ENCODE results near the gene USB1. TPM values are rescaled to one million over a fixed set of nuclear protein-coding genes. Genes with fewer than 3 reads are reported as not detected.

The USB1 gene
- total and polyA plus RNA-seq, 2 experiments from 2014 or later: 7.6 to 48.4 TPM

DNA sequence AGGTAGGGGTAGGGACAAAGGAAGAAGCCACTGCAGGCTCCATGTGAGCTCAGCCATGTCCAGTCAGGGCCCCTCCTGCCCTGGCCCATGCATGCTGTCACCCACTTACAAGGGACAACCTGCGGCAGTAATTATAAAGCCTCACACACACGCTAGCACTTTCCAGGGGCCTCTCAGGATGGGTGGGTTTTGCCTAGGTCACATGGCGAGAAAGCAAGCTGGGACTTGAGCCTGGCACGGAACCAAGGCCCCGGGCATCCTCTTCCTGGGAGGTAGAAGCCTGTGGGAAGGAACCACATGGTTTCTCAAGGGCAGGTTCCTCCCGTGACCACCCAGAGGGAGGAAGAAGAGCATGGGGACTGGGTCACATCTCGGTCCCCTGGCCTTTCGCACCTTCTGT, 7.8 kb upstream of the USB1 start:
- Histone ChIP-seq H3K27me3 (replicated peaks; ENCODE audit: insufficient read depth) (no peaks in the 10 kb centered on the region), H3K4me3 (no peak overlapping the region), H2AFZ (no peak overlapping the region), H3K4me2 (ENCODE audit: unreplicated experiment) (no peak overlapping the region), H3K9ac (no peak overlapping the region), H3K4me1 (ENCODE audit: insufficient read depth) (no peaks in the 10 kb centered on the region), H4K20me1 (ENCODE audit: insufficient read depth) (no peaks in the 10 kb centered on the region), H3K36me3 (ENCODE audit: low read depth) (no peaks in the 10 kb centered on the region; the same call in 1 of the 2 replicates), H3K9me2 (ENCODE audit: insufficient read depth) (no peaks in the 10 kb centered on the region), H3K9me3 (ENCODE audit: low read depth) (no peaks in the 10 kb centered on the region), H3F3A (ENCODE audit: insufficient read depth) (no peaks in the 10 kb centered on the region), H3K27ac (no peak overlapping the region), H3K79me2 (ENCODE audit: insufficient read depth) (no peaks in the 10 kb centered on the region)
- TF ChIP-seq EZH2 (IDR thresholded peaks at IDR 0.05; ENCODE audit: insufficient read depth, poor library complexity, severe bottlenecking) (no peak), EZH2phosphoT487 (IDR thresholded peaks at IDR 0.05; ENCODE audit: insufficient read depth, low read depth) (no peak)
- no peak for DNase-seq
- in situ Hi-C loops (cut with MboI): no loop called here
- WGBS, 2 experiments (ENCODE audit: low coverage in 1 of 2, low lambda C conversion rate in 2 of 2, missing lambda C conversion rate in 2 of 2): 87 to 90% methylated on average over 8 of the region's 8 CpGs

DNA sequence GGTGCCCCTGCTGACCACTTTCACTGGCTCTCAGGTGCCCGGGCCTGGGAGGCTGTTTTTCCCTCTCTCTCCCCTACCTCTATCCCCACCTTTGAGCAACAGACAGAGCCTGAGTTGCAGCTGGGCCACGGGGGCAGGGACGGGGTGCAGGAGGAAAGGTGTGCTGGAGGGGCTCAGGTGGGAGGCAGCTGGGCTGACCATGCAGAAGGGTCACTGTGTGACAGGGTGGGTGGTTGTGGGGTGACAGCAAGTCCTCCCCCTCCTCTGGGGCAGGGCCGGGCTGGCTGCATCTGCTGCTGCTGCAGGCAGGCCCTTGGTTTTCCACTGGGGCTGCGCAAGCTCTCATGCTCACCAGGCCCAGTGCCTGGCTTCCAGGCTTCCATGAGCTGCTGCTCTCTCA, 7.3 kb upstream of the USB1 start:
- Histone ChIP-seq H3K79me2 (ENCODE audit: insufficient read depth) (no peaks in the 10 kb centered on the region), H4K20me1 (ENCODE audit: insufficient read depth) (no peaks in the 10 kb centered on the region), H2AFZ (no peak overlapping the region), H3K27me3 (replicated peaks; ENCODE audit: insufficient read depth) (no peaks in the 10 kb centered on the region), H3K27ac (no peak overlapping the region), H3K9me3 (ENCODE audit: low read depth) (no peaks in the 10 kb centered on the region), H3K4me2 (ENCODE audit: unreplicated experiment) (no peak overlapping the region), H3K36me3 (ENCODE audit: low read depth) (no peaks in the 10 kb centered on the region; the same call in 1 of the 2 replicates), H3K4me3 (no peak overlapping the region), H3K9me2 (ENCODE audit: insufficient read depth) (no peaks in the 10 kb centered on the region), H3K9ac (no peak overlapping the region), H3K4me1 (ENCODE audit: insufficient read depth) (peaks cover 4% of the 10 kb centered on the region; the same call in 1 of the 2 replicates), H3F3A (ENCODE audit: insufficient read depth) (peaks cover 2% of the 10 kb centered on the region; the same call in 1 of the 2 replicates)
- in situ Hi-C loops (cut with MboI): no loop called here
- no peak for DNase-seq
- no peak for TF ChIP-seq EZH2 (IDR thresholded peaks at IDR 0.05; ENCODE audit: insufficient read depth, poor library complexity, severe bottlenecking)
- TF ChIP-seq EZH2phosphoT487 (IDR thresholded peaks at IDR 0.05; ENCODE audit: insufficient read depth, low read depth): no peak
- WGBS, 2 experiments (ENCODE audit: low coverage in 1 of 2, low lambda C conversion rate in 2 of 2, missing lambda C conversion rate in 2 of 2): 94 to 100% methylated on average over 5 of the region's 5 CpGs

DNA sequence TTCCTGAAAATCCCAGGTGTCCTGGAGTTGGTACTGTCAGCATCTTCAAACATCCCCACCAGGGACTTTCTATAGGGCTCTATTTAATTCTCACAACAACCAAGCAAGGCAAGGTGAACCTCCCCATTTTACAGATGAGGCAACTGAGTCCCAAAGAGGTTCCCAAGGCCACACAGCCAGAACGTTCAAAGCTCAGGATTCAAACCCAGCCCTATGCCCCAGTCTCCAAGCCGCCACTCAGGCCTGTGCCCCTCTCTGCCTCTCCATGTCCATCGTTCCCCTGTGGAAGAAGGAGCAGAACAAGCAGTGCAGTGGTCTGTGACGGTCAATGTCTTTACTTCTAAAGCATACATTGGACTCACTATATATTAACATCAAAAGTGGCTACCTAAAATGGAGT, 6.8 kb upstream of the USB1 start:
- H3K4me3 ChIP-seq: no peak overlapping the region
- H2AFZ ChIP-seq: no peak overlapping the region
- no peaks in the 10 kb centered on the region for H3K79me2 ChIP-seq (ENCODE audit: insufficient read depth)
- H3K27me3 ChIP-seq (replicated peaks; ENCODE audit: insufficient read depth): no peaks in the 10 kb centered on the region
- TF ChIP-seq EZH2 (IDR thresholded peaks at IDR 0.05; ENCODE audit: insufficient read depth, poor library complexity, severe bottlenecking): no peak
- no peak for TF ChIP-seq EZH2phosphoT487 (IDR thresholded peaks at IDR 0.05; ENCODE audit: insufficient read depth, low read depth)
- H3K4me1 ChIP-seq (ENCODE audit: insufficient read depth): peaks cover 9% of the 10 kb centered on the region
- H3K9me3 ChIP-seq (ENCODE audit: low read depth): no peaks in the 10 kb centered on the region
- no peak overlapping the region for H3K4me2 ChIP-seq (ENCODE audit: unreplicated experiment)
- DNase-seq: no peak
- no peaks in the 10 kb centered on the region for H4K20me1 ChIP-seq (ENCODE audit: insufficient read depth)
- 84 to 88% methylated on average over 4 of the region's 4 CpGs for WGBS, 2 experiments (ENCODE audit: low coverage in 1 of 2, low lambda C conversion rate in 2 of 2, missing lambda C conversion rate in 2 of 2)
- no peak overlapping the region for H3K9ac ChIP-seq
- no peak overlapping the region for H3K27ac ChIP-seq
- H3K9me2 ChIP-seq (ENCODE audit: insufficient read depth): no peaks in the 10 kb centered on the region
- in situ Hi-C loops (cut with MboI): no loop called here
- H3F3A ChIP-seq (ENCODE audit: insufficient read depth): peaks cover 7% of the 10 kb centered on the region
- no peaks in the 10 kb centered on the region; the same call in 1 of the 2 replicates for H3K36me3 ChIP-seq (ENCODE audit: low read depth)

DNA sequence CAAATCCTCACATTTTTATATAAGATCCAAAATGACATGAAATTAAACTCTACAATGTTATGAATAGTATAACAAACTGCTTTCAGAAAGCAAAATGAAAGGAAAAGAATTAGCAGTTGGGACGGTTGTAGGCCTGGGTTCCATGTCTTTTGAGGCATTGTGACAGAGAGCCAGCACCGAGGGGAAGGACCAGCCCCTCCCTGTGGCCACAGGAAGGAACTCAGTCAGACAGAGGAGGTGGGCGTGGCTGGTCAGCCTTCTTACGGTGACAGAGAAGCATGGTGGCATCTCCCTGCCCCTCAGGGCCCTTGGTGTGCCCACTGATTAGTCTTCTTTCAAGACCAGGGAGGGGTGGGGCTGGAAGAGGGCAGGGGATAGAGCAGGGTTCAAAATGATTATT, 6.4 kb upstream of the USB1 start:
- Histone ChIP-seq H3K79me2 (ENCODE audit: insufficient read depth) (no peaks in the 10 kb centered on the region), H3K9me3 (ENCODE audit: low read depth) (no peaks in the 10 kb centered on the region), H3K4me1 (ENCODE audit: insufficient read depth) (peaks cover 13% of the 10 kb centered on the region), H3K27ac (no peak overlapping the region), H3K4me3 (no peak overlapping the region), H3K4me2 (ENCODE audit: unreplicated experiment) (no peak overlapping the region), H3K27me3 (replicated peaks; ENCODE audit: insufficient read depth) (no peaks in the 10 kb centered on the region), H3K36me3 (ENCODE audit: low read depth) (no peaks in the 10 kb centered on the region; the same call in 1 of the 2 replicates), H4K20me1 (ENCODE audit: insufficient read depth) (no peaks in the 10 kb centered on the region), H3K9me2 (ENCODE audit: insufficient read depth) (no peaks in the 10 kb centered on the region), H2AFZ (no peak overlapping the region), H3K9ac (no peak overlapping the region), H3F3A (ENCODE audit: insufficient read depth) (peaks cover 10% of the 10 kb centered on the region)
- 32 to 39% methylated on average over 4 of the region's 4 CpGs for WGBS, 2 experiments (ENCODE audit: low coverage in 1 of 2, low lambda C conversion rate in 2 of 2, missing lambda C conversion rate in 2 of 2)
- no peak for TF ChIP-seq EZH2 (IDR thresholded peaks at IDR 0.05; ENCODE audit: insufficient read depth, poor library complexity, severe bottlenecking)
- no peak for TF ChIP-seq EZH2phosphoT487 (IDR thresholded peaks at IDR 0.05; ENCODE audit: insufficient read depth, low read depth)
- DNase-seq: peak; percentile 77
- in situ Hi-C loops (cut with MboI): no loop called here
